Loucy (cell line): ENCODE results near the gene RWDD4.

Experiments
- H2AFZ ChIP-seq: fragments of 200-600 bp; sonication (generic); 2 replicates; pipeline ENCODE4 v1.6.0; 2016; ENCODE audit warnings: antibody characterized with exemption, mild to moderate bottlenecking, low read length, moderate library complexity
- H3F3A ChIP-seq: fragments of 200-600 bp; 2 replicates; pipeline ENCODE4 v1.6.0; 2016; ENCODE audit warnings: antibody characterized with exemption, low read depth, mild to moderate bottlenecking
- H3K27me3 ChIP-seq: fragments of 200-600 bp; sonication (generic); 2 replicates; pipeline ENCODE4 v1.6.1; 2014; ENCODE audit warnings: low read length, mild to moderate bottlenecking; ENCODE audit not compliant: insufficient read depth, poor library complexity, severe bottlenecking
- H3K36me3 ChIP-seq: fragments of 200-600 bp; sonication (generic); 2 replicates; pipeline ENCODE4 v1.6.1; 2016; ENCODE audit warnings: low read length; ENCODE audit not compliant: insufficient read depth
- H3K4me1 ChIP-seq: fragments of 200-600 bp; sonication (generic); 2 replicates; pipeline ENCODE4 v1.5.1; 2014; ENCODE audit warnings: low read length, mild to moderate bottlenecking; ENCODE audit not compliant: insufficient read depth, poor library complexity, severe bottlenecking
- H3K4me2 ChIP-seq: fragments of 200-600 bp; sonication (generic); 2 replicates; pipeline ENCODE4 v1.6.0; 2014; ENCODE audit warnings: antibody characterized with exemption, low read length, low read depth, mild to moderate bottlenecking; ENCODE audit not compliant: poor library complexity, severe bottlenecking
- H3K4me3 ChIP-seq: fragments of 200-600 bp; sonication (generic); 2 replicates; pipeline ENCODE4 v1.5.1; 2014; ENCODE audit warnings: low read length, mild to moderate bottlenecking, mixed read lengths; ENCODE audit not compliant: poor library complexity, severe bottlenecking
- H3K79me2 ChIP-seq: fragments of 200-600 bp; sonication (generic); 2 replicates; pipeline ENCODE4 v1.6.1; 2014; ENCODE audit warnings: low read length; ENCODE audit not compliant: insufficient read depth
- H3K9ac ChIP-seq: fragments of 200-600 bp; sonication (generic); 2 replicates; pipeline ENCODE4 v1.6.0; 2014; ENCODE audit warnings: mild to moderate bottlenecking, low read depth, low read length, moderate library complexity; ENCODE audit not compliant: poor library complexity, severe bottlenecking
- H3K9me2 ChIP-seq: fragments of 200-600 bp; sonication (generic); replicated peaks from 2 replicates; pipeline ENCODE4 v1.6.1; 2016; ENCODE audit warnings: low read depth, low read length, mixed read lengths
- H3K9me3 ChIP-seq: fragments of 200-600 bp; sonication (generic); 2 replicates; pipeline ENCODE4 v1.6.1; 2014; ENCODE audit warnings: mild to moderate bottlenecking, antibody characterized with exemption, low read length, low read depth; ENCODE audit not compliant: insufficient read depth
- H4K20me1 ChIP-seq: fragments of 200-600 bp; sonication (generic); 2 replicates; pipeline ENCODE4 v1.6.0; 2014; ENCODE audit warnings: antibody characterized with exemption, low read length, mild to moderate bottlenecking; ENCODE audit not compliant: insufficient read depth, poor library complexity, severe bottlenecking
- EZH2phosphoT487 ChIP-seq: fragments of 200-600 bp; IDR thresholded peaks from 2 replicates; pipeline ENCODE4 v1.6.1; 2018; ENCODE audit warnings: antibody characterized with exemption, mild to moderate bottlenecking, moderate library complexity, borderline replicate concordance
- TF ChIP-seq, protein P1 (sequence below): fragments of 200-600 bp; sonication (generic); conservative IDR thresholded peaks from 2 replicates; pipeline ENCODE4 v1.5.1; 2014; ENCODE audit warnings: mild to moderate bottlenecking, antibody characterized with exemption, low read length

Gene RWDD4

DNA sequence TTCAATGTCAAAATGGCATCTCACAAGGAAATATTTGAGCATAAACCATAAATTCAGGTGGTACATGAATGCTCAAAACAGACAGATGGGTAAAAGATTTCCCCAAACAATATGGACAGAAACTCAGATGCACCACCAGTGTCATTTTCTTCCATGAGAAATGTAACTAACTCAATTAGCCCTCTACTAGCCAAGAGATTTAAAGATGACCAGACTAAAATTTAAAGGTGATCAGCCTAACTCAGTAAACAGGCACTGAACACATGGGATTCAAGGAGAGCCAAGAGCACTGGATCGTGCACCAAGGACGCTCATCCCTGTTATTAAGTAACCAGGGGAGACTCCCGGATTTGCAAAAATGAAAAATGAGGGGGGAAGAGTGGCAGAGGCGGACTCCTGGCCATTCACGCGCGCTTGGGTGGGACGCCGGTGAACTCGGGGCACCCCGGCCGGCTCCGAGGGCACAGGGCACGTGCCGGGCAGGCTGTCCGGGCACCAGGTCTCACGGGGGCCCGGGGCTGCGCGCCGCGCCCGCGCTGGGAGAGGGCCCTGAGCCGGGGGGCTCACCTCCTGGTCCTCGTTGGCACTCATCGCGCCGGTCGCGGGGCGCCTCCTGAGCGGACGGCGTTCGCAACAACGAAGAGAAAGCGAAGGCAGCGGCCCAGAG, 490 bp downstream of the RWDD4 start:
- H3K79me2 ChIP-seq = peaks cover 62% of the 10 kb centered on the region
- H3K27me3 ChIP-seq = no peaks in the 10 kb centered on the region
- peak overlapping the region; percentile 96 for H3K4me3 ChIP-seq
- H3K9me2 ChIP-seq = no peaks in the 10 kb centered on the region
- peak overlapping the region; percentile 72 for H3K4me2 ChIP-seq
- peaks cover 10% of the 10 kb centered on the region for H4K20me1 ChIP-seq
- TF ChIP-seq, protein P1, sequence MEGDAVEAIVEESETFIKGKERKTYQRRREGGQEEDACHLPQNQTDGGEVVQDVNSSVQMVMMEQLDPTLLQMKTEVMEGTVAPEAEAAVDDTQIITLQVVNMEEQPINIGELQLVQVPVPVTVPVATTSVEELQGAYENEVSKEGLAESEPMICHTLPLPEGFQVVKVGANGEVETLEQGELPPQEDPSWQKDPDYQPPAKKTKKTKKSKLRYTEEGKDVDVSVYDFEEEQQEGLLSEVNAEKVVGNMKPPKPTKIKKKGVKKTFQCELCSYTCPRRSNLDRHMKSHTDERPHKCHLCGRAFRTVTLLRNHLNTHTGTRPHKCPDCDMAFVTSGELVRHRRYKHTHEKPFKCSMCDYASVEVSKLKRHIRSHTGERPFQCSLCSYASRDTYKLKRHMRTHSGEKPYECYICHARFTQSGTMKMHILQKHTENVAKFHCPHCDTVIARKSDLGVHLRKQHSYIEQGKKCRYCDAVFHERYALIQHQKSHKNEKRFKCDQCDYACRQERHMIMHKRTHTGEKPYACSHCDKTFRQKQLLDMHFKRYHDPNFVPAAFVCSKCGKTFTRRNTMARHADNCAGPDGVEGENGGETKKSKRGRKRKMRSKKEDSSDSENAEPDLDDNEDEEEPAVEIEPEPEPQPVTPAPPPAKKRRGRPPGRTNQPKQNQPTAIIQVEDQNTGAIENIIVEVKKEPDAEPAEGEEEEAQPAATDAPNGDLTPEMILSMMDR = no peak
- TF ChIP-seq EZH2phosphoT487 = no peak
- H3K36me3 ChIP-seq = no peaks in the 10 kb centered on the region
- H2AFZ ChIP-seq = peak overlapping the region; percentile 85
- peaks cover 38% of the 10 kb centered on the region for H3K4me1 ChIP-seq
- H3F3A ChIP-seq = no peaks in the 10 kb centered on the region
- no peaks in the 10 kb centered on the region for H3K9me3 ChIP-seq
- H3K9ac ChIP-seq = peak overlapping the region; percentile 82

DNA sequence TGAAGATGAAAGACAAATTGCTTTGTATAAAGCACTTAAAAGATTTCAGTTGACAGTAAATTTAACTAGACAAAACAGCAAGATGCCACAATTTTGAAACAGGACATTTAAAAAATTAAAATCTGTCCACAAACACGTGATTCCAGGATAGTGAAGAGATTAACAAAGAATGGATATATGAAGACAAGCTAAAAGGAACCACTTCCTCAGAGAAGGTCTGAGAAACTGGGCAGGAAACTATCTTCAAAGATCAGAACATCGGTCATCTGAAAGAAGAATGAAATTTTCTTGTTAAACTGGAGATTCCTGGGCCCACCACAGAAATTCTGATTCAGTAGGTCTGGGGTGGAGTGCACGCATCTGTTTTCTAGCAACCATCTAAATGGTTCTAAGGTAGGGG, 1.4 kb downstream of the RWDD4 start:
- no peaks in the 10 kb centered on the region for H3K36me3 ChIP-seq
- H2AFZ ChIP-seq = no peak overlapping the region
- peak overlapping the region; percentile 82 for H3K9ac ChIP-seq
- TF ChIP-seq, protein P1 = no peak
- no peaks in the 10 kb centered on the region for H3K9me2 ChIP-seq
- peaks cover 36% of the 10 kb centered on the region for H3K4me1 ChIP-seq
- H3K4me3 ChIP-seq = peak overlapping the region; percentile 96
- H3K27me3 ChIP-seq = no peaks in the 10 kb centered on the region
- peaks cover 62% of the 10 kb centered on the region for H3K79me2 ChIP-seq
- no peaks in the 10 kb centered on the region for H3F3A ChIP-seq
- H3K9me3 ChIP-seq = no peaks in the 10 kb centered on the region
- peaks cover 10% of the 10 kb centered on the region for H4K20me1 ChIP-seq
- peak overlapping the region; percentile 72 for H3K4me2 ChIP-seq

DNA sequence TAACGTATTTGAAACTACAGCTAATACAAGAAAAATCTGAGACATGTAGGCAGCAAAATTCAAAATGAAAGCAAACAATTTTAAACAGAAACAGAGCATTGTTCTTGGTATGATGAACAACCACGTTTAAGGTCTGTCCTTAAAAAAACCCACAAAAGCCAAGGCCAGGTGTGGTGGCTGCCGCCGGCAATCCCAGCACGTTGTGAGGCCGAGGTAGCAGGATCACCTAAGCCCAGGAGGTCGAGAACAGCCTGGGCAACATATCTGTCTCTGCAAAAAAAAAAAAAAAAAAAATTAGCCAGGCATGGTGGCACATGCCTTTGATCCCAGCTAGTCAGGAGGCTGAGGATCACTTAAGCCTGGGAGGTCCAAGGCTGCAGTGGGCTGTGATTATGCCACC, 13.7 kb downstream of the RWDD4 start:
- H2AFZ ChIP-seq = no peak overlapping the region
- H3K4me2 ChIP-seq = no peak overlapping the region
- H3K9me3 ChIP-seq = no peaks in the 10 kb centered on the region
- no peaks in the 10 kb centered on the region for H3K79me2 ChIP-seq
- no peaks in the 10 kb centered on the region for H3K9me2 ChIP-seq
- H3K4me3 ChIP-seq = no peak overlapping the region
- no peaks in the 10 kb centered on the region for H3F3A ChIP-seq
- no peaks in the 10 kb centered on the region for H3K27me3 ChIP-seq
- H3K36me3 ChIP-seq = peaks cover 29% of the 10 kb centered on the region; the same call in 1 of the 2 replicates
- no peaks in the 10 kb centered on the region for H3K4me1 ChIP-seq
- H4K20me1 ChIP-seq = no peaks in the 10 kb centered on the region
- TF ChIP-seq, protein P1 = no peak
- no peak for TF ChIP-seq EZH2phosphoT487
- no peak overlapping the region for H3K9ac ChIP-seq
